BE2C (cell line): Measurements from ENCODE around the gene TMC6.

ENCODE experiments used
- DNase-seq: peaks from one replicate; pipeline ENCODE4 v3.0.0-alpha.2; 2020
- H3K27me3 ChIP-seq: fragments of 250-450 bp; sonication (Bioruptor Pico); 2 replicates; pipeline ENCODE4 v1.5.1; 2020; ENCODE audit warnings: mild to moderate bottlenecking
- H3K36me3 ChIP-seq: fragments of 250-450 bp; sonication (Bioruptor Pico); 2 replicates; pipeline ENCODE4 v1.5.1; 2020; ENCODE audit warnings: mild to moderate bottlenecking
- H3K4me1 ChIP-seq: fragments of 250-450 bp; sonication (Bioruptor Pico); 2 replicates; pipeline ENCODE4 v1.5.1; 2020
- H3K4me3 ChIP-seq: 2 replicates; pipeline ENCODE4 v1.5.1; 2011; ENCODE audit warnings: low read depth, low read length
- H3K9me3 ChIP-seq: fragments of 250-450 bp; sonication (Bioruptor Pico); 2 replicates; pipeline ENCODE4 v1.5.1; 2020
- CTCF ChIP-seq: IDR thresholded peaks from 2 replicates; pipeline ENCODE4 v1.5.1; 2012; ENCODE audit warnings: mild to moderate bottlenecking, low read depth, low read length

The TMC6 gene

GRCh38 chr17:78125138-78125913 lies 3.2 kb downstream of the TMC6 start:
- Histone ChIP-seq H3K4me1 (peaks cover 24% of the 10 kb centered on the region), H3K27me3 (no peaks in the 10 kb centered on the region), H3K4me3 (peak overlapping the region; percentile 16; the same call in 1 of the 2 replicates), H3K36me3 (no peaks in the 10 kb centered on the region; the same call in 1 of the 2 replicates), H3K9me3 (no peaks in the 10 kb centered on the region)
- no peak for TF ChIP-seq CTCF
- no peak for DNase-seq

DNA sequence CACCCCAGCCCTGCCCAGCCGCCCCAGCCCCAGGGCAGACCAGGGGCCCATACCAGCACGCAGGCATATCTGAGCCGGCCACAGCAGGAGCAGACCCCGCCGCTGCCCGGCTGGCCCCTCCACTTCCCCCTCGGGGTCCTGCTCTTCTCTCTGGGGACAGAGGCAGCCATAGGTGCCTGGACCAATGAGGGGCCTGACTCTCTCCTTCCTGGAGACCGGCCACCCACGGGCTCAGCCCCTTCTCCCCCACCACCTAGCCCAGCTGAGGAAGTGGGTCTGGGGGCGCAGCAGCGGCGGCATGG lies 3.8 kb downstream of the TMC6 start:
- Histone ChIP-seq H3K36me3 (no peaks in the 10 kb centered on the region; the same call in 1 of the 2 replicates), H3K27me3 (no peaks in the 10 kb centered on the region), H3K4me3 (no peak overlapping the region), H3K9me3 (no peaks in the 10 kb centered on the region), H3K4me1 (peaks cover 24% of the 10 kb centered on the region)
- no peak for TF ChIP-seq CTCF
- no peak for DNase-seq

- H3K36me3 ChIP-seq, result no peaks in the 10 kb centered on the region; the same call in 1 of the 2 replicates
- H3K4me3 ChIP-seq, result no peak overlapping the region
- H3K4me1 ChIP-seq, result peaks cover 24% of the 10 kb centered on the region
- TF ChIP-seq CTCF, result no peak
- no peaks in the 10 kb centered on the region for H3K27me3 ChIP-seq
- H3K9me3 ChIP-seq, result no peaks in the 10 kb centered on the region
- DNase-seq, result no peak
Observed at GRCh38 chr17:78124081-78124835, 4.3 kb downstream of the TMC6 start.

DNA sequence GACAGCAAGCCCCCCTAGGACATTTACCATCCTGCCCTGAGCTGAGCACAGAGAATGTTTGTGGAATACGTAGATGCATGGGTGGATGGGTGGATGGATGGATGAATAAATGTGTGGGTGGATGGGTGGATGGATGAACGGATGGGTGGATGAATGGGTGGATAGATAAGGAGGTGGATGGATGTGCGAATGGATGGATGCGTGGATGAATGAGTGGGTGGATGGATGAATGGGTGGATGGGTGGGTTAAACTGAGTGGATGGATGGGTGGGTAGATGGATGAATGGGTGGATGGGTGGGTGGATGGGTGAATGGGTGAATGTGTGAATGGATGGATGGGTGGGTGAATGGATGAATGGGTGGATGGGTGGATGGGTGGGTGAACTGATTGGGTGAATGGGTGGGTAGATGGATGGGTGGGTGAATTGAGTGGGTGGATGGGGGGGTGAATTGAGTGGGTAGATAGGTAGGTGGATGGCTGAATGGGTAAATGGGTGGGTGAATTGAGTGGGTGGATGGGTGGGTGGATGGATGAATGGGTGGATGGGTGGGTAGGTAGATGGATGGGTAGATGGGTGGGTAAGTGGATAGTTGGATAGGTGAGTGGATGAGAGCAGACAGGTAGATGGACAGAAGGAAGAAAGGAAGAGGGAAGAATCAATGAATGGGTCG lies 5.2 kb downstream of the TMC6 start:
- no peak for DNase-seq
- Histone ChIP-seq H3K9me3 (no peaks in the 10 kb centered on the region), H3K4me3 (no peak overlapping the region), H3K36me3 (no peaks in the 10 kb centered on the region; the same call in 1 of the 2 replicates), H3K4me1 (peaks cover 24% of the 10 kb centered on the region), H3K27me3 (no peaks in the 10 kb centered on the region)
- TF ChIP-seq CTCF, result no peak

DNA sequence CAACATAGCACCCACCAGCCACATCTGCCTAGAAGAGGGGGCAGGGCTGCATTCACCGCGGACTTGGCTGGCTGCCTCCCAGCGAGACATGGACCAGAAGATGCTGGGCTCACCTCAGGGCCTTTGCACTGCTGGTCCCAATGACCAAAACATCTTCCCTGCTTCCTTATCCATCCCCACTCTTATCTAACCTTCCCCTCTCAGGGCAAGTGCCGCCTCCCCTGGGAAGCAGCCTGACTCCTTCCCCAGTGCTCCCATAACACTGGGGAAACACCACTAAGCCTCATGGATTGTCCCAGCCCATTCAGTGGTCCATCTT lies 5.7 kb downstream of the TMC6 start:
- TF ChIP-seq CTCF, result no peak
- H3K4me3 ChIP-seq, result no peak overlapping the region
- peaks cover 25% of the 10 kb centered on the region for H3K4me1 ChIP-seq
- H3K27me3 ChIP-seq, result no peaks in the 10 kb centered on the region
- no peak for DNase-seq
- H3K9me3 ChIP-seq, result no peaks in the 10 kb centered on the region
- no peaks in the 10 kb centered on the region; the same call in 1 of the 2 replicates for H3K36me3 ChIP-seq
